HG02938 (cell line): ENCODE results near the gene CRHR2.
"Not testable (repeated sequence)": the region's sequence is repeated elsewhere in the genome, so short reads cannot be mapped to it uniquely, and the experiment has no call there.

ENCODE experiments used
- ATAC-seq: cut with Tn5 transposase; IDR thresholded peaks from one replicate; pipeline ENCODE4 v1.9.1; 2021; ENCODE audit warnings: mild to moderate bottlenecking, moderate library complexity; ENCODE audit not compliant: unreplicated experiment

CRHR2 gene

DNA sequence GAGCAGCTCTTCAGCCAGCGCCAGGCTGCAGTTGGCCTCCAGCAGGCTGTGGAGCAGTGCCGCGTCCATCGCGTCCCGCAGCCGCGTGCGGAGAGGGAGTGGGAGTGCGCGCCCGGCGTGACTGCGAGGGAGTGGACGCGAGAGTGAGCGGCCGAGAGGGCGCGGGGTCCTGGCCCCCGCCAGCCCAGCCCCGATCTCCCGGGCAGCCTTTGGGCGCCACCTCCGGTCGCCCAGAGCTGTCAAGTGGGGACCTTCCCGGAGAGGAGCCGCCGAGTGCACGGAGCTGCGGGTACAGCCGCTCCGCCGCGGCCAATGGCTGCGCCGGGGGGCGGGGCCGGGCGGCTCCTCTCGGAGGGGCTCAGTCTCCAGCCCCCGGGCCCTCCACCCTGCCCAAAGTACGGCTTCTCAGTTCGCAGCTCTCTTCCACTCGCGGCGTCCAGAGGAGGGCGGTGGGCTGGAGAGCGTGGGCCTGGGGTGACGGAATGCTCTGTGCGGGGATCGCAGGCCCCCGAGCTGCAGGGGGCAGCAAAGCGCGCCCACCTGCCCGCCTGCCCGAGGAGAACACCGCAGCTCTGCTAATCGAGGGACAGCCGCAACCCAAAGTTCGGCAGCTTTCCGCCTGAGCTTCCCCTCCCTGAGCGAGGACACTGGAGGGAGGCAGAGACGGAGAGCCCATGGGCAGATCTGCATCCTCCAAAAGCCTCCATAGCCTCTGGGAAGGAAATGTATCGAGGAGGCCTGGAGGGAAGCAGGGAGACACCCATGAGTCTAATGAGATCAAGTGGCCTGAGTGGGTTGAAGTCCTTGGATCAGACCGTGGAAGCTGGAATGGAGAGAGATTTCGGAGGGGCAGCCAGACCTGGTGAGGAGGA is at the start of gene CRHR2:
Gene CRHR2 (minus strand): TSS at position 245 of the 872 bp plus-strand sequence. CDS start 176 bp downstream, at position 69.
- no peak for ATAC-seq

DNA sequence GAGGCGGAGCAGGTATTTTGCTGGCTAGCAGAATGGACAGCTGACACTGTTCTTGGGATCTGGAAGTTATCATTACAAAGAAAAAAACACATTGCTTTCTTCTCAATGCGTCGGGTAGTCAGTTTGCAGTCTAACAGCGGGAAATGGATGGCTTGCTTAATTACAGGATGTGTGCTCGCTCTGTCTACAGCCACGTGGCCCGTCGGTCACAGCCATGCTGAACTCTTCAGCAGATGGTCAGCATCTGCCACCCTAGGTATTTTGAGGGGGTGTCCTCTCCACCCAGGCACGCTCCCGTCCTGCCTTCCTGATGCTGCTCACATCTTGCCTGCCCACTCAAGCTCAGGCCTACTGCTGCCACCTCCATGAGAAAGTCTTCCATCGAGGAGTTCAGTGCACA is 49.3 kb upstream of the CRHR2 start:
- ATAC-seq: no peak

DNA sequence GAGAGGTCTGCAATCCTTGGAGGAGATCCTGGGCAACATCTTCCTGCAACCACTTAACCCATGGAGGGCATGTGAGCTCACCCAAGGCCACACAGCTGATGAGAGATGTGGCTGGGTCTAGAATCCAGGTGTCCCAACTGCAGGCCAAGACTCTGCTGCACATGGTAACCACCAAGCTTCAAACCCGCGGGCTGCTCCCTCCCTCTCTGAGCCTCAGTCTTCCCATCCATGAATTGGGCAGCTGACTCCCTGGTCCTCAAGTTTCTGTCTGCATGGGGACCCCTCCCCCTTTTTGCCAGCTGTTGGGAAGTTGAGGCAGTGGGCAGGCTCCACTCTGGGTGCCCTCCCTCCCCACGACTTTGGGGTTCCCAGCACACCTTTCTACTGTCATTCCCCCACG is 48.7 kb upstream of the CRHR2 start:
- ATAC-seq: no peak

DNA sequence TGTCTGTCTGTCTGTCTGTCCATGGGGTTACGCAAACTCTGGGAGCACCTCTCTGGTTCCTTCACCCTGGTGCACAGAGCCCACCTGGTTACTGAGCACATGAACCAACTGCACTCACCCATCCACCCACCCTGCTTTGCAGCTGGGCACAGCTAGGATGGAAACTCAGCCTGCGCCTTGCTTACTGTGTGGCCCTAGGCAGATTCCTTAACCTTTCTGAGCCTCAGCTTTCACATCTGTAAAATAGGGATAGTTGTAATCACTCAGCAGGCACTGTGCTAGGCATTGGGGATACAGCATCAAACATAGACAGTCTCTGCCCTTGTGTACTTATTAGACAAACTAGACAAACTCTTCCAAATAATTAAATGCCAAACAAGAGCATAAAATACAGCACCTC is 47.8 kb upstream of the CRHR2 start:
- ATAC-seq: no peak

DNA sequence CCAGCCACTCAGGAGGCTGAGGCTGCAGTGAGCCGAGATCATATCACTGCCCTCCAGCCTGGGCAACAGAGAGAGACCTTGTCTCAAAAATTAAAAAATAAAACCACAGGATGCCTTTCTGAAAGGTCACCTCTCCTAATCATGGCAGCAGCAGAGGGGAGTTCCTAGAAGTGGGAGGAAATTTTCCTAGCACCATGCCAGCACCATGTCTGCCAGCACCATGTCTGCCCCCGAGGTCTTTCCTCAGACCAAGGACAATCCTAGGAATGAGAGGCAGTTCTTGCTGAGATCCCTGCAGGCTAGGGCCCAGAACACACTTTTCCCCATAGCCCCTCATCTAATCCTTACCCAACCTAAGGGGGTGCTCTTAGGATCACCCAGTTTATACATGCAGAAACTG is 47.4 kb upstream of the CRHR2 start:
- ATAC-seq: no peak

DNA sequence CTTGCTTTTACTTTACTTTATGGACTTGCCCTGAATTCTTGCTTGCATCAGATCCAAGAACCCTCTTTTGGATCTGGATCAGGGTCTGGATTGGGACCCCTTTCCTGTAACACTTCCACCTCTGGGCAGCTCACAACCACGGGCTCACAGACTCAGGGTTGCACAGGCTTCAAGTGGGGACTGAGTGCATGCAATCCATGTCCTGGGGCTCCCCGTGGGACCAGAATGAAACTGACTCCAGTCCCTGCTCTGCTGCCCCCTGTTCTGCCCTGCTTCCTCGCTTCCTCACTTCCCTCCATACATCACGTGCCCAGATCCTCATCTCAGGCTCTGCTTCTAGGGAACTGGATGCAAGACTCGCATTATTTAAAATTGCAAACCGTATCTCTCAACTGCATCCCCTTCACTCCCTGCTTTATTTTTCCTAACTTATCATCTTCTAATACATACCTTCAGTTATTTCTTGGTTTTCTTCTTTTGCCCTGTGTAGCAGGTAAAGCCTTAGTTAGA is 46.4 kb upstream of the CRHR2 start:
- ATAC-seq: no peak

DNA sequence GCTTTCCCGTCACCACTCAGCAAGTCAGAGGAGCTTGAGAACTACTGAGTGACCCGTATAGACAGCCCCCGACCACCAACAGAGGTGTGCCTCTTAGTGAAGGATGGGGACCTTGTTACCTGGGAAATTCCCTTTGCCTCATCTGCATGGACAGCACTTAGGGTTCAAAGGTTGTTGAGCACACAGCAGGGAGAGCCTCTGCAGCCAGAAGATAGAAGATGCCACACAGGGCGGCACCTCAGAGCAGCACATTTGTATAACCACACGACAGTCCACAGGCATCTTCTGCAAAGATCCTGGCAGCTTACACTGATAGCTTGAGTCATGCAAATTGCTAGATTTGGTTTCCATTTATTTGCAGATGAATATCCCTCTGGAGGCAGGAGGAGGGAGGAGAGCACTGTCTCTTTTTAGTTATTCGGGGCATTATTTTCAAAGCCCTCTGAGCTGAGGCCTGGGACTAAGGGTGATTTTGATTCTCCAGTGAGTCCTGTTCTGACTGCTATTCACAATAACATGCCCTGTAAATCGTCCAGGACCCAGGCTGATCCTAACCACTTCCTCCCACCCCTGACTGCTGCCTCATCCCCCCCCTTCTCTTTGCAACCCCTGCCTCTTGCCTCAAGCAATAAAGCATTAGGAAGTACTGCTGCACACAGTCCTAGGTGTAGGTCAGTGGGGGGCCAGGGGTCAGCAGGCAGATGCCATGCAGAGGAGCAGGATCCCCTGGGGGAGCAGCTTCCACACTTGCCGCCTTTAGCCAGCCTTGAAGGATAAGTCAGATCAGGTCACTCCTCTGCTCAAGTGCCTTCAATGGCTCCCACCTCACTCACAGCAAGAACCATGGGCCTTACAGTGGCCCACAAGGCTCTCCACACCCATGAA is 45.0 kb upstream of the CRHR2 start:
- no peak for ATAC-seq

DNA sequence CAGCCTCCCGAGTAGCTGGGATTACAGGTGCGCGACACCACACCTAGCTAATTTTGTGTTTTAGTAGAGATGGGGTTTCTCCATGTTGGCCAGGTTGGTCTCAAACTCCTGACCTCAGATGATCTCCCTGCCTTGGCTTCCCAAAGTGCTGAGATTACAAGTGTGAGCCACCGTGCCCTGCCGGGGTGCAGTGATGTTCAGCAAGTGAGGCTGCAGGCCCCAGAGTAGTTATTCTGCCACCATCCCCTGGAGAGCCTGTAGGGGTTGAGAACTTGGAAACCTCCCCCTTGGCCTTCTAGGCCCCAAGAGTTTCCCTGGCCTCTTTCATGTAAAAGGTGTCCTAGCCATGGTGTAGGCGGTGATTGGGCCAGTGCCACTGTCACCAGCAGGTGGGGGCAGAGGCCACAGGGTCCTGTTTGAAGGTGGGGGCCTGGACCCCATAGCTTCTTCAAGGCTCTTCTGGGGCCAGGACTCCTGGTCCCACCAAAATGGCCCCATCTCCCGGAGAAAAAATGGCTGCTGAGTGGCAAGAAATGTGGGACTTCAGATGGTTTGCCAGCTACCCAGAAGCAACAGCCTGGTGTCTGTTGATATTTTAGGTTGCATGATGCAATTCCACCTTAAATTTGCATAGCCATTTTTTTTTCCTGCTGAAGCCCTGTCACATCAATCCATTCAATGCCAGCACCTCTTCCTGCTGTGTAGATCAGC is 44.2 kb upstream of the CRHR2 start:
- ATAC-seq: no peak

DNA sequence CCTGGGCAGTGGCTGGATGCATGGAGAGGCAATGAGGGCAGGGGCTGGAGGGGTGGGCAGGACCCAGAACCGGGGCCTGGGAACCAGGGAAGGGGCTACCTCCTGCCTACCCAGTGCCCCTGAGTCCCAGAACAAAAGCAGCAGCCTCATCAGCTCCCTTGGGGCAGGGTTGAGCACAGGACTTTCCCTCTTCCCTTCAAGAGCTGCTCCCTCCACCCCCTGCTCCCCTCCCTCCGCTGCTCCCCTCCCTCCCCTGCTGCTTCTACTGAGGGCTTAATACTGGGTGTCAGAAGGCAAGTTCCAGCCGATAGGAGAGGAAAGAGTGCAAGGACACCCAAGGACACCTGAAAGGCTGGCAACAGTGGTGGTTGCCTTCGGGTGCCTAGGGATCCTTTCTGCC is 41.5 kb upstream of the CRHR2 start:
- ATAC-seq: no peak

DNA sequence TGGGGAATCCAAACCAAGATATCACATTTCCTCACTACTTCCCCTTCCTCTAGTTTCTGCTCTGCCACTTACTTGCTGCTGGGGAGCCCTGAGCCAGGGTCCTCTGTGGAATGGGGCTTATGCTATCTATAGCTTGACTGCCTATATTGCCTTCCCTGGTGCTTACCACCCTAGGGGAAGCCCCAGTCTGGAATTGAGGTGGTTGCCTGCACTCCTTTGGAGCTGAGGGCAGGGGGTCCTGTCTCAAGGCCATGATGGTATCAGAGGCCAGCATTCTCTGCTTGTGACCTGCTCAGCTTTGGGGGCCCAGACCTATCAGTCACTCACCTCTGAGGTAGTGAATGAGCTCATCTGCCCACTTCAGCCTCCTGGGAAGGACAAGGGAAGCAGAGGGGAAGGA is 40.4 kb upstream of the CRHR2 start:
- no peak for ATAC-seq

DNA sequence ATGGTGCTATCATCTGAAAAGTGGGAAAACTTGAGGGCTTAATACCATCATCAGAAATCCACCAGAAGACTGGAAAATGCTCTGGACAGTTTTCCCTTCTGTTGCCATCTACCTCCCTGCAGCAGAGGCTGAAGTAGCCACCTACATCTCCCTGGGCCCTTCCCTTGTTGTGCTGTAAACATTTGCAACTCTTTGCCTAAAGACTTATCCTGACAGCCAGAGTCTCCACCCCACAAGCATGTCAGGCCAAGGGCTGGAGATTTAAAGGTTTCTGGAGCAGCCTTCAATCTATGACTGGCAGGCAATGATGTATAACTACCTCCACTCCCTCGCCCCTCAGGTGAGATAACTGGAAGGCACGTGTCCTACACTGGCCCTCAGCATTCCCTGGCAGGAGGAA is 39.9 kb upstream of the CRHR2 start:
- ATAC-seq: no peak

DNA sequence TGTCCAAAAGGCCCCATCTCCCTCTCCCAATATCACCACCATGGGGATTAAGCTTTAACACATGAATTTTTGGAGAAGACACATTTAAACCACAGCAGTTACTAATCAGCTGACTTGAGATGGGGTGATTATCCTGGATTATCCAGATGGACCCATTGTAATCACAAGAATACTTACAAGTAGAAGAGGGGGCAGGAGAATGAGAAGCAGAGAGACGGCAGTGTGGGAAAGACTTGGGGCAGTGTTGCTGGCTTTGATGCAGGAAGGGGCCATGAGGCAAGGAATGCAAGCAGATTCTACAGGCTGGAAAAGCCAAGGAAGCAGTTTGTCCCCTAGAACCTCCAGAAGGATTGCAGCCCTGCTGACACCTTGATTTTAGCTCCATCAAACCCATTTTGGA is 39.0 kb upstream of the CRHR2 start:
- no peak for ATAC-seq

DNA sequence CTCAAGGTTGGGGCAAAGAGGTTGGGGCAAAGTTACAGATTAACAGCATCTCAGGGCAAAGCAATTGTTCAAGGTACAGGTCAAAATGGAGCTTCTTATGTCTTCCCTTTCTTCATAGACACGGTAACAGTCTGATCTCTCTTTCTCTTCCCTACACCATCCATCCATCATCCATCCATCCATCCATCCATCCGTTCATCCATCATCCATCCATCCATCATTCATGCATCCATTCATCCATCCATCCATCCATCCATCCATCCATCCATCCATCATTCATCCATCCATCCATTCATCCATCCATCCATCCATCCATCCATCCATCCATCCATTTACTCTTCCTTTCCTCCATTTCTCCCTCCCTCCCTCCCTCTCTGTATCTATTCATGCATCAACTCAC is 37.2 kb upstream of the CRHR2 start:
- not testable (repeated sequence) for ATAC-seq

DNA sequence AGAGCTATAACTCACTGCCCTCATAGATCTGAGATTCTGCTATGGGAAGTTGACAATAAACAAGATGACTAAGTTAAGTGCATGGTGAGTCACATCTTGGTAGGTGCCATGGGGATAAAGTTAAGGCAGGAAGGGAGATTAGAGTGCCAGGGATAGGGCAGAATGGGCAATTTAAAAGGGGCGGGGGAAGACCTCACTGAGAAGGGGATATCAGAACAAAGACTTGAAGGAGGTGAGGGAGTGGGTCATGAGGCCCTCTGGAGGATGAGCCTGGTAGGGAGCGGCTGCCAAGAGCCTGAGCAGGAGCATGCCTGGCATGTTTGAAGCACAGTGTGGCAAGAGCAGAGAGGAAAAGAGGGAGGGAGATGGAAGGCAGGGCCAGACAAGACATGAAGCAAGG is 34.9 kb upstream of the CRHR2 start:
- no peak for ATAC-seq

DNA sequence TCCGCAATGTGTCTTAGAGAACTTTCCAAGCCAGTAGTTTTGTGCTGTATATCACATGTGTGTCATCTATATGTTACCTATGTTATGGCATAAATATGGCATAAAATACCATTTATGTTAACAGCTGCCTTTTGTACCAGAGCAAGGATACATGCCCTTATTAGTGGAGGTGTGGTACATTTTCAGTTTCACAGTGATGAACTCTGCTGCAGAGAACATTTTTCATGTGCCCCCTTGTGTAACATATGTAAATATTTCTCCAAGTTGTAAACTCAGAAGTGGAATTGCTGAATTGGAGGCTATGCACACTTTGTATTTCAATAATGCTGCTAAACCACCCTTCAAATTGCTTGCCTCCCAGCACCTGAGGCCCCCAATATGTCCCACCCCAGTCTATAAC is 31.9 kb upstream of the CRHR2 start:
- no peak for ATAC-seq

DNA sequence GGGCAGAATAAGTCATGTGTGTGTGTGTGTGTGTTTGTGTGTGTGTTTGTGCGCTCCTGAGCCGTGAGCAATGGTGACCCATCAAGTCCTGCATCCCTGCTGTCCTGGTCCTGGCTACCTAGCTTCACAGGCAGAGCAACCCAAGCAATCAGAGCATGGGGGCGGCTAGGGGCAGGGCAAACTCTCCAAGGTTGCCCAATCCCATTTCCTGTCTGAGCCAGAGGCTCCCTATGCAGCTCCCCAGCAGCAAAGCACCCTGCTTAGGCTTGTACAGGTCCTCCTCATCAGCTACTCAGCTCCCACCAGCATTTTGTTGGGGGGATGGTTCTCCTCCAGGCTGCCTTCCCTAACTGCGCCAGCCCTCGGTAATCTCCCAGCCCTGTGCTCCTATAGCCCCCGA is 31.1 kb upstream of the CRHR2 start:
- no peak for ATAC-seq

DNA sequence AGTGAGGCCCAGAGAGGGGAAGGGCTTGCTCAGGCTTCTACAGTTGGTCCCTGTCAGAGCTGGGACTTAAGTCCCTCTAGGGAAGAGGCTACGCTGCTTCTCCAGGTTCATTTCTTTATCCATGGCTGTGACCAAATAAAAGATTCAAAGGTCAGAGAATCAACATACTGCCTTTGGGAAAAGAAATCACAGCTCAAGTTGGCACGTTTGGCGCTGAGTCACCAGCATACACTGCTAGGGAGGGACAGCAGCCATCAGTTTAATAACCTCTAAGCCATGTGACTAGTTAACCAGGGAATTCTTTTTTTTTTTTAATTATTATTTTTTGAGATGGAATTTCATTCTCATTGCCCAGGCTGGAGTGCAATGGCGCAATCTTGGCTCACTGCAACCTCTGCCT is 28.4 kb upstream of the CRHR2 start:
- ATAC-seq: no peak

DNA sequence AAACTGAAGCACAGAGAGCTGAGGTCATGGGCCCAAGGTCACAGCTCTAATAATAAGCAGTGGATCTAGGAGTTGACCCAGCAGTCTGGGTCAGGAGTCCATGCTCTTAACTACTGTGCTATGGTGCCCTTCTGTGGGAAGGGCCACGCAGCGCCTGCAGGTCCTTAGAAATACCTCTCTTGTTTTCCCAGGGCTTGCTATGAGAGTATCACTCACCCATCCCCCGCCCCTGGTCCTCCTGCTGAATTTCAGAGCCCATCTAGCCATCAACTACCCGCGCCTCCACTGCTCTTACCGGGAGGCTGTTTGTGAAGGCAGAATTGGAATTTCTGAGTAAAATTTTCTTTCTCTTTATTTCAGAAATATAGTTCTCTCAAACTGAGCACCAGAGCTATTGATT is 27.3 kb upstream of the CRHR2 start:
- no peak for ATAC-seq

DNA sequence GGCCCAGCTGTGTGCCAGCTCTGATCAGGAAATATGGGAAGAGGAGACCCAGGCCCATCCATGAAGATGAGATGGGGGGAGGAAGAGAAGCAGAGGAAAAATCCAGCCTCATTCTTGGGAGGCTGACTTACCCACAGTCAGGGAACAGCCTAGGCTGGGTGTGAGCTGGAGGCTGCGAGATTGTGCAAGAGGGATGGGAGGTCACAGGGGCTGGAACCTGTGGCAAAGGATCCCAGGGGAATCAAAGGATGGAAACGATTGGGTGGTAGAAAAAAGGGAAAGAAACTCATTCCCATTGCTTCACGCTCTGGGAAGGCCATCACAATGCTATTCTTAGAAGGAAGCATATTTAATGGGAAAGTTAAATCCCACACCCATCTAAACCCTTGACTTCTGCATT is 26.7 kb upstream of the CRHR2 start:
- ATAC-seq: no peak

DNA sequence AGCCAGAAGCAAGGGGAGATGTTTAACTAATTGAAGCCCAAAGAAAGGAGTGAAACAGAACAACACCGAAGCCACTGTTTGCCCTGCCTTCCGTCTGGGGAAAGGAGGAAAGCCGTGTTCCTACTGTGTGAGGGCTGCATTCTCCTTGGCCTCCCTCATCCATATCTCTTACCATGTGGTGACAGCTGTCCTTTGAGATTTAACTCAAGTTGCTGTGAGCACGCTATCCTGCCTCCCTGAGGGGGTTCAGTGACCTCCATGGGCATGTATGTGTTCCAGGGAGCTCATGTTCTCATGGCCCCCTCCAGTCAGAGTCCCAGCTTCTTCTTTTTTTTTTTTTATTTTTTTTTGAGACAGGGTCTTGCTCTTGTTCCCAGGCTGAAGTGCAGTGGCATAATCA is 26.2 kb upstream of the CRHR2 start:
- ATAC-seq: no peak
